ENCODE data around the gene MCRIP1.

Gene MCRIP1

DNA sequence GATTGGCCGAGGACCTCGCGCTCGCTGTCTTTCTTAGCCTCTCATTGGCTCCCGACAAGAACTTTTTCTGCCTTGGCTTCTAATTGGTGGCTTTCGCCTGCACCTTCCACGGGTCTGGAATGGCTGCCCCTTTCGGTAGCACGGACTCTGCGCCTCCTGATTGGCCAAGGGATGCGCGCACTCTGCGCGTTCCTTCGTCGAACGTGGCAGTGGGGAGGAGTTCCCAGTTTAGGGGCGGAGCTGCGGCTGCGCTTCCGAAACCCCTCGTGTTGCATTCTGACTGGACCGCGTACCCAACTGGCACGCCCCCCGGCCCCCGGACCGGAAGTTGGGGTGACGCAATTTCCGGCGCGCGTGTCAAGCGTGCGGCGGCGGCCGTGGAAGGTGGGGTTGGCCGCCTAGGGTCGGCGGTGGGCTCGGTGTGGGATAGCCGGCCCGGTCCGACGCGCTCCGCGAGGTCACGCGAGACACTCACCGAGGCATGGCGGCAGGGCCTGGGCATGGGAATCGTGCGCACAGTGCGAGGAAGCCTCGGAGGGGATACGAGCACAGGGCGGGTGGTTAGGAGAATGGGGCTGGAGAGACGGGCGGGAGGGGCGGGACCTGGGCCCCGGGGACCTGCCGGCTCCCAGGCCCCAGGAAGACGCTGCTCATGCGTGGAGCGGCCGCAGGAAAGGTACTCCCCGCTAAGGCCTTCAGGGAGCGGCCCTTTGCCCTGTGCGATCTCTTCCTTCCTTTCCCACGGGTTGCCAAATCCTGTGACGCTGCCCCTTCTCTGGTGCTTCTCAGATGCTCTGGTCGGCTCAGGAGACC is 27.9 kb upstream of the MCRIP1 start:
- peak; percentile 90 for DNase-seq

DNA sequence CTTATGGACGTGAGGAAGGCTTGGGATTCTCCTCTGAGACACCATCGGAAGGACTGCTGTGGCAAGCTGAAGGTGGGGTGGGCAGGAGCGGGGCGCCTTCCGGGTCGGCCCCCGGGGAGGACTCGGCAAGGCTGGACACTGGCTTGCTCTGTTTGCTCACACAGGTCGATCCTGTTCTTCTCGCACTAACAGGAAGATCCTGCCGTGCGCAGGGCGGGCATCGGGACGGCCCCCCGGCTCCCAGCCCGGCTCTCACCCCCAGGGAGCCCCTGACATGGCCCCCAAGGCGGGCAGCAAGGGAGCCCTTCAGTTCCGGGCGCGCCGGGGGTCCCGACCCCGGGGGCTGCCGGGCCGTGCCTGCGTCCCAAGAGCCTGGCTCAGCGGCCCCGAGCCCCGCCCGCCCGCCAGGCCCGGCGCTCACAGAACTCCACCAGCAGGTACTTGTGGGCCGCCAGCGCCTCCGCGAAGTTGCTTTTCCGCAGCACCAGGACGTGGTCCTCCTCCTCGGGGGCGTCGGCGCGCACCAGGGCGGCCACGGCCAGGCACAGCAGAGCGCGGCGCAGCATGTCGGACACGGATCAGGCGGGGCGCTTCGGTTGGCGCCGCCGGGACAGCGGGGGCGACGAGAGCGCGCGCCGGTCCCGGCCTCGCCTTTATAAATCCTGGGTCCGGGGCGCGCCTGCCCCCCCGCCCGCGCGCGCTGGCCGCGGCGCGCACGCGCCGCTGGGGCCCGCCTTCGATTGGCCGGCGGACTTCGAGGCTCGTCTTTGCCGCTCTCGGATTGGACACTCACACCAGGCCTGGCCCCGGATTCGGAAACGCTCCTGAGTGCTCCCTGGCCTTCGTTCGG is 27.0 kb upstream of the MCRIP1 start, which contains the start of gene P4HB:
P4HB (minus strand) TSS at position 630 of the 850 bp plus-strand sequence; CDS start at position 566, 64 bp downstream.
- DNase-seq = no peak

DNA sequence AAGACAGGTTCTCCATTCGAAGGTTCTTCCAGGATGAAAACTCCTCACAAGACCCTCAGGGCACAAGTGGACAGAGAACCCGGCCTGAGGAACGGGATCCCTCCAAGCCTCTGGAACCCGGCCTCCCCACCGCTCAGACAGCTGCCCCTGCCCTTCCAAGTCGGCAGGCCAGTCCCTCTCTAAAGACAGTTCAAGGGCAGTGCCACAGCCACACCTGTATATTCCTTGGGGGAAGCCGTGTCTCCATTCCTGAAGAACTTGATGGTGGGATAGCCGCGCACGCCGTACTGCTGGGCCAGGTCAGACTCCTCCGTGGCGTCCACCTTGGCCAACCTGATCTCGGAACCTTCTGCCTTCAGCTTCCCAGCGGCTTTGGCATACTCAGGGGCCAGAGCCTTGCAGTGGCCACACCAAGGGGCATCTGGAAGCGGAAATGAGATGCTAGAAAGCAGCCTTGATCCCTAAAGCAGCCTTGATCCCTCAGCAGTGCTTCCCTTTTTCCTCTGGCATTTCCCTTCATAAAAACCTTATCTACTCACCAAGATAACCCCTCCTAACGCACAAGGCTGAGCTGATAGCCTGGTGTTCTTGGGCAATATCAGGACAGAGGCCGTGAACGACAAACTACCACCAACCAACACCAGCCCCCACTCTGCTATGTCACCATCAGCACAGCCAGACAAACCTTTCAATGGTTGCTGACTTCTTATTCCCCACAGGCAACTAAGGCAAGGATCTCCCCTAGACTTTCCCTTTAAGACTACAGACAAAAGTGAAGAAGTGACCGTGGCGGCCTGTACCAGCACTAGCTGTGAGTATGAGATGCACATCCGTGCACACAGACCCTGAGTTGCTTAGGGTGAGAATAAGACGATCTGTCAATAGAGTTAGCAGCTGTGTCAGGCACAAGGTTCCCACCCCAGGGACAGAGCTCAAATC is 26.1 kb upstream of the MCRIP1 start:
- no peak for DNase-seq

DNA sequence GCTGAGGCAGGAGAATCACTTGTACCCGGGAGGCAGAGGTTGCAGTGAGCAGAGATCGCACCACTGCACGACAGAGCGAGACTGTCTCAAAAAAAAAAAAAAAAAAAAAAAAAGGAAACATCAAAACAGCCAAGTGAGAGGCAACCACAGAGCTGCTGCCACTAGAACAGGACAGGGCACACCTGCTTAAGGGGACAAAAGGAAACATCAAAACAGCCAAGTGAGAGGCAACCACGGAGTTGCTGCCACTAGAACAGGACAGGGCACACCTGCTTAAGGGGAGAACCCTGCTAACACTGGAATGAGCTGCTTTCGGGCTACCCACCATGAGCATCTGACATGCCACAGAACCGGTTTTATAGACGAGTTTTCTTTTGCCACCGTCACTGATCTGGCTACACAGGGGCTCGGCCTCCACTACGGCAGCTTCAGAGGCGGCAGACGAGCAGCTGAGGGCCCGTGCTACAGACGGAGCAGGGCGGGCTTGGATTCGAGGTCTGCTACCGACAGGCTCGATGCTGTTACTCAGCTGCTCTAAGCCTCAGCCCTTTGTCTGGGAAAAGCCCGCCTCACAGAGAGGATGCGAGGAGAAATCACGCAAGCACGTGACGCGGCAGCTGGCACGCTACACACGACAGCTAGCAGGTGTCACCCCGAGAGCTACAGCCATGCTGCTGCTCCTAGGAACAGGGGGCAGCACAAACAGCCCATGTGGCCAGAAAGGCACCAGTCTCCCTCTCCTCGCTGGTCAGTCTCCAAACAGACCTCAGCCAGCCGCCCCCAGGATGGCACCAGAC is 25.3 kb upstream of the MCRIP1 start:
- DNase-seq = no peak

DNA sequence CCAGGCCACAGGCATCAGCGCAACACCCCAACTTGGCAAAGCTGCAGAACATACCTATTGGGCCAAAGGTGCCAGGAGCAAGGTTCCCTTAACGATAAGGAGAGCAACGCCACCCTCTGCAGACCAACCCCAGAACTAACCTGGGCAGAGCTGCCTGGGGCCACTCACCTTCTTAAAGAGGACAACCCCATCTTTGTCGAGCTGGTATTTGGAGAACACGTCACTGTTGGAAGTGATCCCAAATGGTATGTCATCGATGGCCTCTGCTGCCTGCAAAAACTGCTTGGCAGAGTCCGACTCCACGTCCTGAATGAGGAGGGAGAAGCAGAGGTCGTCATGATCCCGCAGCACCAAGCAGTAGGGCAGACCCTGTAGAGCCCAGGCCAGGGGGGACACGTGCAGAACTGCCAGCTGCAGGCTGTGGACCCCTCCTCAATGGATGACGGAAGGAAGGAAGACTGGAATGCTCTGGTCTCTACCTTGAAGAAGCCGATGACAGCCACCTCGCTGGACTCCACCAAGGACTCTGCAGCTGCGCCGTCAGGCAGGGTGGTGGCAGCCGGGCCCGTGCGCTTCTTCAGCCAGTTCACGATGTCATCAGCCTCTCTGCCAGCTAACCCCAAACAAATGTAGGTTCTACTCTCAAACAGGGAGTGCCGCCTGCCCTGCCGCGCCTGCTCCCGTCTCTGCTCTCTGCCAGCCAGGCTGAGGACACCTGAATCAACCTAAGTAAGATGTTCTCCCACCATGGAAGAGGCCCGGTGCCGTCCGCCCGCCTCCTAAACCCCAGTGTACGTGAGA is 22.1 kb upstream of the MCRIP1 start:
- DNase-seq = no peak

DNA sequence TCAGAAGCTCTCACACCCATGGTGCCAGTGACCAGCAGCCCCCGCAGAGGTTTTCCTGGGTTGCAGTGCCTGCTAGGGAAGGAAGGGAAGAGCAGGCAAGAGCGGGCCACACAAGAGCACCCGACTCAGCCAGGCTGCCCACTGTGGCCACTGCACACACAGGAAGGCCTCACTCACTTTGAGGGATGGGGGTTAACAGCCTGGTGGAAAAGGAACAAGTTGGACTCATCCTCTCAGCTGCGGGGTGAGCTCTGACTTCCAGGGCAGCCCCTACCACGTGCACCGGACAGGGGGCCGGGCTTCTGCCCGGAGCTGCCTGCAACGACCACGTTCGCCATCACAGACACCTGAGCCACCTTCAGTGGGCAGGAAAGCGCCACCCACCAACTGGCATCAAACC is 19.1 kb upstream of the MCRIP1 start:
- no peak for DNase-seq

DNA sequence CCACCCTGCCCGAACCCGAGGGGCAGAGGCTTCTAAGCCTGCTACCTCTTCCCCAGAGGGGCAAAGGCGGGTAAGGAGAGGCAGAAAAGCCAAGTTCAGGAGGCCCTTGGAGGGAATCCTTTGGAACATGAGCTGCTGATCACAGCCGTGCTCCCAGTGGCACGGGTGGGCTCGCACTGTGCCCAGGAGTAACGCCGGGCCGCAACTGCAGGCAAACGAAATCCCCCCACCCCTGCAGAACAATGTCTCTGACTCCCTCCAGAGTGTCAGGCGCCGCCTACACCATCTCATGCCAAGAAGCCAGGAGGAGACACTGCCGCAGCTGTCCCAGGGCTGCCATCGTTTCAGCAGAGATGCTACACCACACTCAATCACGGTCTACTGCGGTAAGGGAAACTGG is 18.3 kb upstream of the MCRIP1 start:
- DNase-seq = no peak

DNA sequence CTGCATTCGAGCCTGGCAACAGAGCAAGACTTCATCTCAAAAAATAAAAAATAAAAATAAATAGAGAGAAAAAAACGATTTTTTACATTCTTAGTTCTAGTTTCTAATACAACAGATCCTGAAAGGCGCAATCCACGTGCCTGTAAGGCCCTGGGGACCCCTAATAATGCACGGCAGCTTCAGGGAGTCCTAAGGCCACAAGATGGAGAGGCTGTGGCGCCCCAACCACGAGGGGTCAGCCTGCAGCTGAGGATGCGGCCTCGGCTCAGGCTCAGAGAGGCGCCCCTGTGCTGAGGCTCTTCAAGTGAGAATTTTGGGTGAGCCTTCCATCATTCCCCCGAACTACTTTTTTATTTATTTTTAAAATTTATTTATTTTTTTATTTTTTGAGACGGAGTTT is 16.4 kb upstream of the MCRIP1 start:
- DNase-seq = no peak

DNA sequence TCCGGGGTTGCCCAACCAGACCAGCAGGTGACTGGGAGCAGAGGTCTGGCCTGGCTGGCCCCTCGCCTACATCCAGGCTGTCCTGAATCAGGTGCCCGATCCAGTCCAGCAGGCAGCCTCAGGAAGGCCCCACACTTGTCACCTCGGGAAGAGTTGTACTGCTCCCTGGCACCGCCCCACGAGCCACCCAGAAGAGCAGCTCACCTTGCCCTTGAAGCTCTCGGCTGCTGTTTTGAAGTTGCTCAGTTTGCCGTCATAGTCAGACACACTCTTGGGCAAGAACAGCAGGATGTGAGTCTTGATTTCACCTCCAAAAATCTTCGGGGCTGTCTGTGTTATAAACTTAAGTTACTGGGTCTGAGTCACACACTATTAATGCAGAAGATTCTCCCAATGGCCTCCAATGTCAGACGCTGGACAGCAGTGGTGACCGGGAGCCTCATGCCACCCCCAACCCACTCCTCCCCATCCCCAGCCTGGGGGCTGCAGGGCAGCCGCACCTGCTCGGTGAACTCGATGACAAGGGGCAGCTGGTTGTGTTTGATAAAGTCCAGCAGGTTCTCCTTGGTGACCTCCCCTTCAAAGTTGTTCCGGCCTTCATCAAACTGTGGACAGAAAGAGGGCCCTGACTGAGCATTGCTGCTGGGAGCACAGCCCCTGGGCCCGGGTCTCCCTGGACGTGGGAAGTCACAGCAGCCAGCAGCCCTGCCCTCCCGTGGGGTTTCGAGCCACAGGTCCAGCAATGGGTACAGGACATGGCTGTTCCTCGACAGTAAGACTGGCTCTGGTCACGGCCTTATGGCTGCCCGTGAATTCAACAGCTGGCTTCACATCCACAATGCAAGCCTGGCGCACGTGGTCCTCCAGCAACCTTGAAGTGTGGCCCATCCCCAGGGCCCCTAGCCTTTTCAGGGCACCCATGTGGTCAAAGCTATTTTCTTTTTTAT is 13.9 kb upstream of the MCRIP1 start:
- no peak for DNase-seq

DNA sequence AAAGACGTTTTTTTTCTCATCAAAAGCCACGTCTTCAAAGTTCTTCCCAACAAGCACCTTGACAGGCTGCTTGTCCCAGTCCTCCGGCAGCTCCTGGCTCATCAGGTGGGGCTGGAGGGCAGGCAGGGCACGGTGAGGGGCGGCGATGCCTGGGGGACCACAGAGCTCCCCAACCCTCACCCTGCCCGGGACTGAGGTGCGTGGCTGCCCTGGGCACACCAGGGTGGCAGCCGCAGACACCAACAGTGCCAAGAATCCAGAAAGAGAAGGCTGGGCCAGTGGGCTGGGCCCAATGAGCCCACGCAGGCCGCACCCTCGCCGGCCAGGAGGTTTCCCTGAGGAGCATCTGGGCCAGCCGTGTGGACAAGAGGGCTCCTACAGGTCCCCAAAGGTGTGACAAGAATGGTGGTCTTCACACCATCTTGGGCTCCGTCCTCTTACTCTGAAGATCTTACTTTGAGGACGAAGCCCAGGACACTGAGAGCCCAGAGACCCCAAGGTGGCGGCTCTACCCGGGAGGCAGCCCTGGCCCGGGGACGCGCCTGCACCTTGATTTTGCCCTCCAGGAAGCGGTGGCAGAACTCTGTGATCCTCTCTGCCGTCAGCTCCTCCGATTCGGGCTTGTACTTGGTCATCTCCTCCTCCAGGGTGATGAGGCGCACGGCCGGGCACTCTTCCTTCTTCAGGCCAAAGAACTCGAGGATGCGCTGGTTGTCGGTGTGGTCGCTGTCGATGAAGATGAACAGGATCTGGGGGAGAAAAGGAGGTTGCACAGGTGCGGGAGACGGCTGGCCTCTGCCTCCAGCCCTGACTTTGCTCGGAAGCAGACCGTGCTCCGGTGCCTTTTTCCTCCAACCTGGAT is 13.0 kb upstream of the MCRIP1 start:
- no peak for DNase-seq

DNA sequence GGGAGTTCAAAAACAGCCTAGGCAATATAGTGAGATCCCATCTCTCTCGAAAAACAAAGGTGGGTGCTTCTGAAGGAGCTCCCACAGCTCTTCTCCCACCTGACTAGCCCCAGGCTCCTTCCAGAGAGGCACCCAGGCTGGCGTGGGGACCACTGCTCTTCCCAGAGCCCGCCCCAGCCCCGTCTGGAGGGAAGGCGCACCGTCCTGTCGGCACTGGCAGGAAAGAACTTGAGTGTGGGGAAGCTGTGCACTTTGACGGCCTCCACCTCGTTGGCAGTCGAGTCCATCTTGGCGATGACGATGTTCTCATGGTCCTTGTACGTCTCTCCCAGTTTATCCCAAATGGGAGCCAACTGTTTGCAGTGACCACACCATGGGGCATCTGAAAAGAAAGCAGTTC is 12.3 kb upstream of the MCRIP1 start:
- DNase-seq = no peak

DNA sequence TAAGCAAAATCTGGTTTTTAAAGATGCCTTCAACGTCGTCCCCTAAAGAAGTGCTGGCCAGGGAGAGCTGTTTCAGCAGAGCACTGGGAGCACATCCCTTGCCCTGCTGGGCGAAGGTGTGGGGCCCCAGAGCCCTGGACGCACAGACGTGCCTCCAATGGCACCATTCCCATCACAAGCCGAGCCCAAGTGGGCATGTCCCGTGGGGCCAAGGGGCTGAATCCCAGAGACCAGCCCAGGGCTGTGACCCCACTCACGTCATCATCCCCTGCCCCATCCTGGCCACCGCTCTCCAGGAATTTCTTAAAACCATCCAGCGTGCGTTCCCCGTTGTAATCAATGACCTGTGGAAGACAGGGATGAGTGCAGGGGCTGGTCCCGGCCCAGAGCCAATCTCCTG is 11.8 kb upstream of the MCRIP1 start:
- no peak for DNase-seq

DNA sequence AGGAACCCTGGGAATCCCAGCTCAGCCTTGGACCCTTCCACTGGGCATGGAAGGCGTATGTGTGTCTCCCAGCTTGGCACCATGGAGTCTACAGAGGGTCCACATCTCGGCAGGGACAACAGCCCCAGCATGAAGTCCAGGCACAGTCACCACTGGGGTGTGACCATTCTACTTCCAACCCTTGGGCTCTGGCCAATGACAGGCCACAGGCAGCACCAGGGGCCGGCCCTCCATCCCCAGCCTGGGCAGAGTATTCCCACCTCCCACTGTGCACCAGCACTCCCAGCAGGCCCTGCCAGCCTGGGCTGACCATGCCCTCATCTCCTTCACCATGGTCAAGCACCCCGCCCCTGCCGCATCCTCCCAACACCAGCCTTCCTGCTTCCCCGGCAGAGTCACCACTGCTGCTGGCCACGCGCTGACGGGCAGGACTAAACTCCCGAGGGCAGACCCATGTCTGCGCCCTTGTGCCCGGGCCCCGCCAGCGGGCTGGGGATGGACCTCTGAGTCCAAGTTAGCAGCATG is 11.3 kb upstream of the MCRIP1 start:
- DNase-seq = no peak

DNA sequence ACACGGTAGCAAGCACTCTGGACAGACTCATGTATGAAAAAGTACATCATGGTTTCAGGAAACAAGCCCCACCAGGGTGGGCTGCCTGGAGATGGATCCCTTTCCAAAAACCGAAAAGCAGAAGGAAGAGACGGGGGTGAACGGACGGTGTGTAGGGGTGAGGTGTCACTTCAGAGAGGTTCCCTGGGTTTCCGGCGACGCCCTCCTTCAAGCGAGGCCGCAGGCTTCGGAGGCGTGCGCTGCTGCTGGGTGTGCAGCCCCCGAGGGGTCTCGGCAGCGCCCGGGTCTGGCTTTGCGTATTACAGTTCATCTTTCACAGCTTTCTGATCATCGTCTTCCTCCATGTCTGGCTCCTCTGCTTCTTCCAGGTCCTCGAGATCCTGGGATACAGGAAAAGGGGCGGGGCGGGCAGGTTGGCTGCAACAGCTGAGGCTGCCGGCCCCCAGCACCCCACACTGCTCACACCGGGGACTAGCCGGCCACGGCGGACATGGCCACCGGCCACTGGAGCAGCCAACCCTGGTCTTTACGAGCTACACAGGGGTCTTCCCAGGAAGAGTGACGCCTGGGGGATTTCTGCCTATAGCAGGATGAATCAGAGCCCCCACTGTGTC is 10.7 kb upstream of the MCRIP1 start:
- DNase-seq = no peak

DNA sequence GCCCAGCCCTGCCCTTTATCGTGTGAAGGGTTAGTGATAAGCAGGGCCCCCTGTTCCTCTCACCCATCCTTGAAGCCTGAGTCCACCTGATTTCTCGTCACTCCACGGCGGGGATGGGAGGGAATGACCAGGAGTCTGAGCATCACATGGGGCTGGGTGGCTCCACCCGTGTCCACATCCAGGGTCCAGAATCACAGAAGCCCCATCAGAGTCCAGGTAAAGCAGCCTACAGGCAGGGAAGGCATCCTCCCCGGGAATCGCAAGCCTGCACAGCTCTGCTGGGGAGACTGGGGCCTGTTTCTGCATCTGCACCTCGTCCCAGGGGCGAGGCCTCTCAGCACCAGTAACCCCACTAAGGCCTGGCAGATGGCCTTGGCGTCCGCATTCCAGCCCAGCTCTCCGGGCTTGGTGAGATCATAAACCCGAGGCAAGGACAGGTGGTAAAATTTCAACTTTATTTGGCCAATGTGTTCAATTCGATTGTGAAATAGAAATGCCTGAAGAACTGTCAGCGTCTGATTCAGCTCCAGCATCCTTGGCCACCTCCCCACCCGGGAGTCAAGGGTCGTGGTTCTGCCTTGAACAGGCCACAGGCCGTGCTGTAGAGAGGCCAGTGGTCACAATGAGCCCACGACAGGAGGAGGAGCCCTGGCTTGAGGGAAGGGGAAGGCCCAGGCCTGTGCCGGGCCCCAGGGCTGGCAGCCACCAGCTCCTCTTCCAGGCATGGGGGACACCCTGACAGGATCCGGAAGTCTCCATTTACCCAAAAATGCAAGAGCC is 9.8 kb upstream of the MCRIP1 start:
- no peak for DNase-seq

DNA sequence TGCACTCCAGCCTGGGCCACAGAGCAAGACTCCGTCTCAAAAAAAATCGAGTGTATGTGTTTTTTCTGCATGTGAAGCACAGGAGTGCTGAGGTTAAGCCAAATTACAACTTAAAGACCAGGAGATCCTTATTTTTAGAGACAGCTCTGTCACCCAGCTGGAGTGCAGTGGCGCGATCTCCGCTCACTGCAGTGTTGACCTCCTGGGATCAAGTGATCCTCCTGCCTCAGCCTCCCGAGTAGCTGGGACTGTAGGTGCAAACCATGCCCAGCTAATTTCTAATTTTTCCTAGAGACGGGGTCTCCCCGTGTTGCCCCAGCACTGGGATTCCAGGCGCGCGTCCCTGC is 9.3 kb upstream of the MCRIP1 start:
- no peak for DNase-seq

DNA sequence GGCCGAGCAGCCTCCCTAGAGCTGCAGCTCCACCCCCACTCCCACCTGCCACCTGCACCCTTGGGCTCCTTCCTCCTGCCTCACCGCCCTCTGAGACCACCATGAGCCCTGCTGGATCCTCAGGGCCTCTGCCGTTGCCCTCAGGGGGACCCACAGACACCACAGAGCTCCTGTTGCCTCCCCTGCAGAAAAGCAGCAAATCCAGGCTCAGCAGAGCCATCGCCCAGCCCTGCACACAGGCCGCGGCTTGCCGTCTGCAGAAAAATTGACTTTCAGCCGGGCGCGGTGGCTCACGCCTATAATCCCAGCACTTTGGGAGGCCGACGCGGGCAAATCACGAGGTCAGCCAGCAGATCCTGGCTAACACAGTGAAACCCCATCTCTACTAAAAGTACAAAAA is 8.8 kb upstream of the MCRIP1 start:
- DNase-seq = no peak
